Activated naive CD8-positive, alpha-beta T cell treated with anti-CD3 and anti-CD28 coated beads, Interleukin-2, amount 50 U/mL, for 16 hours (primary cell): Measurements from ENCODE around the gene IKZF5.

Source experiments
- DNase-seq: peaks from one replicate; pipeline ENCODE4 v3.0.0-alpha.2; 2020; ENCODE audit warnings: low read depth, low spot score

The IKZF5 gene, protein sequence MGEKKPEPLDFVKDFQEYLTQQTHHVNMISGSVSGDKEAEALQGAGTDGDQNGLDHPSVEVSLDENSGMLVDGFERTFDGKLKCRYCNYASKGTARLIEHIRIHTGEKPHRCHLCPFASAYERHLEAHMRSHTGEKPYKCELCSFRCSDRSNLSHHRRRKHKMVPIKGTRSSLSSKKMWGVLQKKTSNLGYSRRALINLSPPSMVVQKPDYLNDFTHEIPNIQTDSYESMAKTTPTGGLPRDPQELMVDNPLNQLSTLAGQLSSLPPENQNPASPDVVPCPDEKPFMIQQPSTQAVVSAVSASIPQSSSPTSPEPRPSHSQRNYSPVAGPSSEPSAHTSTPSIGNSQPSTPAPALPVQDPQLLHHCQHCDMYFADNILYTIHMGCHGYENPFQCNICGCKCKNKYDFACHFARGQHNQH

DNA sequence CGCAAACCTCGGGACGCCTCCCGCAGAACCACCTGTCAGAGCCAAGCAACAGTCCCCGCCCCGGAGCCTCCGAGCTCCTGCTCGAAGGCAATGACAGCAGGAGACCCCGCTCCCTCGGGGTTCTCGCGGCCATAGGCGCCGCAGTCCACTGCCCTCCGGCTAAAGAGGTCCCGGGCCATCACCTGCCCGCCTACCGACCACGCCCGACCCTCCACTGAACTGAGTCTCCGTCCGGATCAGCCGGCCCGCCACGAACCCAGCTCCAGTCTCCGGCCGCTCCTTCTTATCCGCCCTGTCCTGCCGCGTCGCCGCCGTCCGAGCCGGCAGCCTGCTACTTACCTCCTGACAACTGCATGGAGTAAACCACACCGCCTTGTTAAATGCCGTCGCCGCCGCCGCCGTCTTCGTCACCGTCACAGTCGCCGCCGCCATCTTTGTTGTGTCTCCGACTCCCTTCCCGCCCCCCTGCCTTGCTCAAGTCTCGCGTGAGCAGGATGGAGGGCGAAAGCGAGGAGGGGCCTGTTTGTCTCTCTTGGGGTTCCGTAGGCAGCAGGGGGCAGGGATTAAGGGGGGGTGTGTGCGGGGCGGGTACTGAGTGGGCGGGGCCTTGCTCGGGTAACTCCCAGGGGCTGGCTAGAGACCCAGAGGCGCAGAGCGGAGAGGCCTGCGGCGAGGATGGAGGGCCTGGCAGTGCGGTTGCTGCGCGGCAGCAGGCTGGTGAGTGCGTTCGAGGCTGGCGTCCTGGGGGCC lies at the start of gene IKZF5, which contains the start of gene ACADSB:
Gene IKZF5 (minus strand): TSS at position 441 of the 750 bp plus-strand sequence. CDS start 10,170 bp downstream, outside the sequence.
Gene ACADSB (plus strand): TSS at position 652 of the 750 bp plus-strand sequence. CDS start 24 bp downstream, at position 676.
- peak; percentile 86 for DNase-seq

DNA sequence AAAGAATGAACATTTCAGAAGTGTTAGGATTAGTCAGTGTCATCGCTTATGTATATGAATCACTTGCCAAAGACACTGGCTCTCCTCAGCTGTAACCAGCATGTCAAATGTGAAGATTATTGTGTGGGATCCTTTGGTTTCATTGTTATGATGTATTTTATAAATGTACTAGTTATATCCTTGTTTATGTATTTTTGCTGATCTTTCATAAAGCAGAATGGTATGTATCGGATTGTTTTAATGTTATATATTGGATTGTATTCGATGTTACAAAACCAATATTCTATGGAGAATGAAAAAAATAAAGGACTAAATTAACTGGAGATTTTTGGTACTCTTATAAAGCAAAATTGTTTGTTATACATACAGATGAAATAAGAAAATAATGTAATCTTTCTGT lies 49.4 kb upstream of the IKZF5 start:
- DNase-seq, result no peak

DNA sequence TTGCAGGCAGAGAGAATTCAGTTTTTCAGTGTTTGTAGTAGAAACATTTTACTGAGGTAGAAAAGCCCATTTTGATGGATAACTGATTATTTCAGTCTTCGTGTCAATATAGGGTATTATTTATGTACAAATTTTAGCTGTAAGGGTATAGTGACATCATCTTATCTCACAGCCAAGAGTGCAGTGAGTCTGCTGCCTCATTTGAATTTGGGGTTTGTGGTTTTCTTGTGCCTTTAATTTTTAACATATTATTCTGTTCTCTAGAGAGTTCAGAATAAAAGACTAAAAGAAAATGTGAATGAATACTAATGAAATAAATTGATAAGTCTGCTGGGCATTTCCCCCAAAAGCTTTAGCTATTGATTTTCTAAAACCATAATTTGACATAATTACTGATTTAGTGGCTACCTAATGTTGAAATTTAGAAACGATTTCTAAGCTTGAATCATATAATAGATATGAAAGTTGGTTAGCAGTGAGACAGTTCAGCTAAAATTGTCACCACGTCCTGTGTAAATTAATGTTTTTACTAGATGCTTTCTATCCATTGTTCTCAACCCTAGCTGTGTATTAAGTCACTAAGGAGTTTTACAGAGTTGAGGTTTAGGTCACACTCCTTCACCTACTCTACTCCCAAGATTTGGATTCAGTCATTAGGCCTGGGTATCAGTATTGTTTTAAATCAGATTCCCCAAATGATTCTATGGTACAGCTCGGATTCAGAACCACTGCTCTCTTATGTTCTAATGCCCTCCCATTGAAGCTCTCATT lies 37.6 kb upstream of the IKZF5 start:
- no peak for DNase-seq

DNA sequence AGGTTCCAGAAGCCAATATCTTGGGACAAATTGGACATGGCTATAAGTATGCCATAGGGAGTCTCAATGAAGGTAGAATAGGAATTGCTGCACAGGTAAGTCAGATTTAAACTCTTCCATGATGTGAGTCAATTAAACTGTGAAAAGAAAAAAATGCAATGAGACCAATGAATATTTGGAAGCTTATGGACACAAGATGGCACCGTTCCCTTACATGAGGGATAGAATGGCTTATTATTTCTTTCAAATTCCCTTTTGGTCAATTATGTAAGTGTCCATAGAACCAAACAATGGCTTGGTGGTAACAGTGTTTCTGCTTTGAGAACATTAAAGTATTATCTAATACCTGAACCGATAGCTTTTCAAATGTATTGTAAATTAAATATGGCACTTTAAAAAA lies 35.8 kb upstream of the IKZF5 start:
- DNase-seq, result no peak

DNA sequence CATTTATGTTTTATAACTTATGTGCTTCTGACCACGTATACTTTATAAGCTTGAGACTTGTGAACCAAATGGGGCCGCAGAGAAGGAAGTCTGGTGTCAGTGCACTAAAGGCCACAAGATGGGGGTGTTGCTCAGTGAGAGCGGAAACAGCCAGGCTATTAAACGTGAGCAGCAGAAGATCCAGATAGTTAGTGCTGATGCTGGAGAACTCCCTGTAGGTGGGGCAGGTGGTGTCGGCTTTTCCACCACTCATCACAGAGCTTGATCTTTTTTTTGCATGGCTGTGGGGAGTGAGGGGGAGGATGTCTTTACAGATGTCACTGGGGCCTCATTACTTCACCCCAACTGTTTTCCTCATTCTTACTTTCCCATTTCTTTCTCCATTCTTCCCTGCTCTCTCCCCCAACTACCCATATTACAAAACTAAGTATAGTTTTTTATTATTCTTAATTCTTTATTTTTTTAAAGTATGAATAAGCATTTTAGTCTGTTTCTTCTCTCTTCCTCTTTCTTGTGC lies 34.9 kb upstream of the IKZF5 start:
- DNase-seq, result no peak

DNA sequence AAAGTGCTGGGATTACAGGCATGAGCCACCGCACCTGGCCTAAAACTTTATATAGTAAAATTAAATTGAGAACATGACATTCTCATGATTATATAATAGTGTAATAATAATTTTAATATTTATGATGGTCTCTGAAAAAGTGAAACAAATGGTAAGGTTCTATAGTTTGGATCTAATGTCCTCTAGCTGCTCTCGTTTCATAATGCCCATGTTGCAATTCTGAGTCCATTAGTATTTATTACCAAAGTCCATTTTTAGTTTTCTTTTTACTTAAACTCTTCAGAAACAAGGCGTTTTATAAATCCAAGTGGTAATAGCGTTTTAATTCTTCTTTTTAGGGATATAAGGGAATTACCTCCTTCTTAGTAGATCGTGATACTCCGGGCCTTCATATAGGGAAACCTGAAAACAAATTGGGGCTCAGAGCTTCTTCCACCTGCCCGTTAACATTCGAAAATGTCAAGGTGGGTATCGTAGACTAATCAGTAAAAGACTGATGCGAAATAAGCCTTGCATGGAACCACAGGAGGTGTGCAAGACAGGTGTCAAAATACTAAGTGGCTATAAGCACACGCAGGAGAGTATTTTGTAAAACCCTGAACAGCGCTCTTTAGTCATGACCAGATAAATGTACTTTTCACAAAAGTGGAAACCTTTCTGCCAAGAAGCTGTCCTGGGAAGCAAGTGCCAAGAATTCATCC lies 34.3 kb upstream of the IKZF5 start:
- no peak for DNase-seq

DNA sequence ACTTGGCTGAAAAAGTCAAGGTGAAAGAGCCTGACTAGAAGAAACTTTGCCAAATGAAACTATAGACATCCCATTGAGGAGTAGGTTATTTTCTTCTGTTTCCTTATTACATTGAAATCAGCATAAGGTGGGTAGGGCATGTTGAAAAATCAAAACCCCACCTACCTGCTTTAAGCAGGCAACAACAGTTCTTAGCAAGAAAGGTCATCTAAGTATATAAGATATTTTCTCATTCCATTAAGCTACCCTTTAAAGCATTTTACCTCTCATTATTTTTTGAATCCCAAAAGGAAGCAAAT lies 31.0 kb upstream of the IKZF5 start:
- DNase-seq, result no peak

DNA sequence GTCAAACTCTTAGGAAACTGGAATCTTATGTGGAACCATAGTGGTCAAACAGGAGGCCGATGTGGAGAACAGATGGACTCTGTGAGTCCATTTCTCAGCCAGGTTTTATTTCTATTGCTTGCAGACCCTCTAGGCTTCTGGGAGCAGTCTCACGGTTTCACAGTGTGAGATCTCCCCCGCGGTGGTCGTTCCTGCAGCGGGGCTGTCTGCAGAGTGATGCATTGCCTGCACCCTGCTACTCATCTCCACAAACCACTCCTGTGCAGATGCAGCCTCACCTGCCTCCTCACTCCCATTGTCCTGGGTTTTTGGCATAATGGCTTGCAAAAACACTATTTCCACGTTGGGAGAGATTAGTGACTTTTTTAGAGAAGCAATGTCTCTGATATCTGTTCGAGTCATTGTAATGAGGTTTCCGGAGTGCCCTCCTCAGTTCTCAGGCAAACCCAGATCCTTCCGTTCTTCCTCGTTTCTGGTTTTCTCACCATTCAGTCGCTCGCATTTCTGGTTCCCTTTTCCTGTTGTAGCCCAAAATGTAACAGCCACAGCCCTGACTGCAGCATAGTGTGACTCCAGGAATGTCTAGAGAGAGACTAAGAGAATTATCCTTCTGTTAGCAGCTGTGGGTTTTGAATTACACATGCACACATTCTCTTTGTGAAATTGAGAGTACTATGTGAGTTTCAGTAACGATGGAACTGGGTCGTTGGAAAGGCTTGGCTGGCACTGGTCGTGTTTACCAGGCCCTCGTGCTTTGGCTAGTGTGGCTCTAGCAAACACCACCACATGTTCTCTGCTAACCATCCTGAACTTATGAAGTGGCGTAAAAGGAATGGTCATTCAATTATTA lies 30.4 kb upstream of the IKZF5 start:
- DNase-seq, result no peak

DNA sequence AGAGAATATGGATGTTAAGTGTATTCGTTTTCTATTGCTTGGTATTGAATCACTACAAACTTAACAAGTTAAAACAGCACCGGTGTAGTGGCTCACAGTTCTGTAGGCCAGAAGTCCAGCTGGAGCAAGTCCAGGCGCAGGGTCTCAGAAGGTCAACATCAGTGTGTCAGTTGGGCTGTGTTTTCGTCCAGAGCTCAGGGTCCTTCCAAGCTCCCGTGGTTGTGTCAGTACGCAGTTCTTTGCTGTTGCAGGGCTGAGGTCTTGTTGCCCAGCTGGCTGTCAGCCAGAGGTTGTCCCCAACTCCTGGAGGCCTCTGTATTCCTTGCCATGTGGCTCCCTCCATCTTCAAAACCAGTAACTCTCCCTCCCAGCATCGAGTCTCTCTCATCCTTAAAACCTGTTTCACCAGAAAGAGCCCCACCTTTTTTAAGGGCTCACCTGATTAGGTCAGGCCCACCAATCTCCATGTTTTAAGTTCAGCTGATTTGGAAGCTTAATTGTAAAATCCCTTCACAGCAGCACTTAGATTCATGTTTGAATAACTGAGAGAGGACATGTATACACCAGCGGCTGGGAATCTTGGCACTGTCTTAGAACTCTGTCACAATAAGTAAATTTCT lies 27.0 kb upstream of the IKZF5 start:
- no peak for DNase-seq

DNA sequence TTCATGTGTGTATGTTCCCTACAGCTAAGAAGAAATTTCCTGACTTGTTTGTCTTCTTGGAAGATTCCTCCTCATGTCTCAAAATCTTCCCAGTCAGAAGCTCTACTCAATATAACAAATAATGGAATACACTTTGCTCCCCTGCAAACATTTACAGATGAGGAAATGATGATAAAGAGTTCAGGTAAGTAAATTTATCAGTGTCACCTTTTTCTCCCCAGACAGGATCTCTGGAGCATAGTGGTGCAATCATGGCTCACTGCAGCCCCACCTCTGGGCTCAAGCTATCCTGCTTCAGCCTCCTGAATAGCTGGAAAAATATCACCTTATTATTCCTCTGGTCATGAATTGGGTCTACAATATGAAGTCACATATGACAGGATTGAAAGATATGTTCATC lies 25.7 kb upstream of the IKZF5 start:
- no peak for DNase-seq

DNA sequence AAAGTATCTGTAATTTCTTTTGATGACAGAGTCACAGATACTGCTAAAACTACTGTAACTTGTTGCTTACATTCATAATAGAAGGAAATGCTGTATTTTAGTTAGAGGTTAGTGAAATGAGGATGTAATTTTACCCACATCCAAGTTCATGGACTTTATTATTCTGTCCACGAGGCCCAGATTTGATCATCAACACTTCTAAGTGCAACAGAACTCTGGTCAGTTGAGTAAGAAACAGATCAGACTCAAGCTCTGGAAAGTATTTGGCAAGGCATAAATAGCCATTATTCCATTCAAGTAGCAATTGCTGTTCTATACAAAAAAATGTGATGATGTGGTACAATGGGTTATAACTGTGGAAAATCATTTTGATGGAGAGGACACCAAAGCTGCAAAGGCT lies 22.5 kb upstream of the IKZF5 start:
- no peak for DNase-seq

DNA sequence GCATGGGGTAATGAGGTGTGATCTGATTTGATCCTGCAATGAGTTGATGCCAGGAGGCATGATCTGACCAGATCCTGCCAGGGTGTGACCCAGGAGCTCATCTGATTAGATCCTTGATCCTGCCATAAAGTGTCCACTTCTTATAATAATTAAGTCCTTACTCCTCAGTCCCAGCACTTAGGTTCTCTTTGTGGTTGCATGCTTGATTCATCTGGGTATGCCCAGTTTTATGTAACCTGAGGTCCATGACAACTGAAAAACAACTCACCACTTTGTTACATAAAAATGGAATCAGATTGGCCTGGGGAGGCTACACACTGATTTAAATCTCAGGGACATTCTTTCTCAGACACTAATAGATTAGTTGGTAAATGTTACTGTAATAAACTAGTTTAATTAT lies 19.3 kb upstream of the IKZF5 start:
- DNase-seq, result no peak

DNA sequence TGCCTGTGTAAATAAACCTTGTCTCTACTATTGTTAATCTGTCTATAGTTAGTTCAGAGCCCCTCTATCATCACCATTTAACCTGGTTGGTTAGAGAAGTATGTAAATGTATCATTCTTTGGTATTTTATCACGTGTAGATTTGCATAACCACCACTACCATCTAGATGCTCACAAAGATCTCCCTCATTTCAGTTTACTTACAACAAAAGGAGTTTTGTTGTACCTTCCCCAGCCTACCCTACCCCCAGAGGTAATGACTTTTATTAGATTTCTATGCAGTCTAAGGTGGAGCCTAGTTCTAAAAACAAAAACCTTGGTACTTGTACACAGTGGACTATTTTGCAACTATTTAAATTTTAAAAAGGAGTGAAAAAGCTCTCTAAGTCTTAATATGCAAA lies 17.7 kb upstream of the IKZF5 start:
- no peak for DNase-seq

DNA sequence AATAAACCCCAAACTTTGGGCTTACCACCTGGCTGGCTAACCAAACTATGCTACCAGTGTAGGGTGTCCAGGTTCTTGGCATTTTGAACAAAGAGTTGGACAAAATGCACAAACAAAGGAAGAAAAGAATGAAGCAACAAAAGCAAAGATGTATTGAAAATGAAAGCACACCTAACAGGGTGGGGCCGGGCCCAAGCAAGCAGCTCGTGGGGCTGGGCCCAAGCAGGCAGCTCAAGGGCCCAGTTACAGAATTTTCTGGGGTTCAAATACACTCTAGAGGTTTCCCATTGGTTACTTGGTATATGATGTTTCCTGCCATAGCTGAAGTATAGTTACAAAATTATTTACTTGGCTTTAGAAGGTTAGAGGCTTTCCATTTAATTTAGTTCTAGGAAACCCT lies 15.9 kb upstream of the IKZF5 start:
- no peak for DNase-seq

DNA sequence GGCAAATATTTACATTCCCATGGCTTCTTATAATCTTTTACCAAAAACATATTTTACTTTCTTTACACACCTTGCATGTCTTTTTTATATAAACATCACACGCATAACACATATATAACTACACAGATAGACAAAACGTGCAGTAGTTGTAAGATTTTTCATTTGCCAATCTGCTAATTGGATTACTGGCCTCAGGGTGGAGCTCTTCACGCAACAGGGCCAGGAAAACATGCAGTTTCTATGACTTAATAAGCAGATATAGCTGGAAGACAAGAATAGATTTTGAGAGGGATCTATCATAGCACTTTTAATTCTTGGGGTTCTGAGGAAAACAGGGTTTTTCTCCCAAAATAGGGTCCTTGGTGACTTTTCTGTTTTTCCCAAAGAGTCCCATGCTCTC lies 12.9 kb upstream of the IKZF5 start:
- no peak for DNase-seq

DNA sequence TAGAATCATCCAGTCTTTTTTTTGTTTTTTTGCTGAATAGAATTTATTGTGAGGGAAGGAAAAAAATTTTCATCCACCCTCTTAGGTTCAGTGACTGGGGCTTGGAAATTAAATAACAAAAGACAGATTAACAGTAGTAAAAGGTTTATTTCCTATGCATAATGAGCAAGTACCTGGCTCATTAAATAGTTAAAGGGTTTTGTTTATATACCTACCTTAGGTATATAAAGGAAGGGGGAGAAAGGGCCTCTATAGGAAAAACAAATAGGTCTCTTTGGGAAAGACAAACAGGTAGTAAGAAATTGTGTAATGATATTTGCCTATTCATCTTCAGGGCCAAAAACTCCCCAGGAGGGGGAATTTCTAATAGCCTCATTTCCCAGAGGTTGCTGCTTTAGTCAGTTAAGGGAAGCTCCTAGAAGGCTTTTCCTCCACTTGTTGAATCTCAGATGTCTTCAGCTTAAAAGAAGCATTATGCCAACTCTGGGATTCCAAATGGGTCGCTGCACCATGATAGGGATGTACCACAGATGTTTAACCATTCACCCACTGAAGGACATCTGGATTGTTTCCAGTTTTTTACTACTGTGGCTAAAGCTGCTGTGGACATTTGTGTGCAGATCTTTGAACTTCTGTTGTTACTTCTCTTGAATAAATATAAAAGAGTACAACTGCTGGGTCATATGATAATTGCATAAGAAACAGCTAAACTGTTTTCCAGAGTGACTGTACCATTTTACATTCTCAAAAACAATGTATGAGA lies 11.5 kb upstream of the IKZF5 start:
- no peak for DNase-seq

DNA sequence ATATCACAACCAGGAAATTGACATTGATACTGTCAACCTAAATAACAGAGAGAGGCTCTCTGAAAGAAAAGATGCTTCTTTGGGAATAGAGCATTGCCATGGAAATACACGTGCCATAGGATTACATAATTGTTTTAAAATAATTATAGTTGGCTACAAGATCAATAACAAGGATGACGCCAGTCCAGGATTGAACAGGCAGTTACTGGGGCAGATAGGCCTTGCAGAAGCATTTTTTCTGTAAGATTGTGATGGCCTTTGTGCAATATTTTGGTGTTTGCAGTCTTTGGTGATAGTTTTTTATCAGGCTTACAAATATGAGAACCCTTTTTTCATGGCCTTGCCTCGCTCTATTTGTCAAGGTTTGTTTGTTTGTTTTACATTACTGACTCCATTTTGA lies 10.7 kb upstream of the IKZF5 start:
- DNase-seq, result no peak

DNA sequence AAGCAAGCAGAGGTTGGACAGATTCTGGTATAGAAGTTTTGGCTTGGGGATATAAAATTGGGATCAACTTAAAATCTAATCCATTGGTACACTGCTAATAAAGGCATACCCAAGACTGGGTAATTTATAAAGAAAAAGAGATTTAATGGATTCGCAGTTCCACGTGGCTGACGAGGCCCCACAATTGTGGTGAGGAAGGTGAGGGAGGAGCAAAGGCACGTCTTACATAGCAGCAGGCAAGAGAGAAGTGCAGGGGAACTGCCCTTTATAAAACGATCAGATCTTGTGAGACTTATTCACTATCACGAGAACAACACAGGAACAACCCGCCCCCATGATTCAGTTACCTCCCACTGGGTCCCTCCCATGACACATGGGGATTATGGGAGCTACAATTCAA lies 9.9 kb upstream of the IKZF5 start:
- no peak for DNase-seq

DNA sequence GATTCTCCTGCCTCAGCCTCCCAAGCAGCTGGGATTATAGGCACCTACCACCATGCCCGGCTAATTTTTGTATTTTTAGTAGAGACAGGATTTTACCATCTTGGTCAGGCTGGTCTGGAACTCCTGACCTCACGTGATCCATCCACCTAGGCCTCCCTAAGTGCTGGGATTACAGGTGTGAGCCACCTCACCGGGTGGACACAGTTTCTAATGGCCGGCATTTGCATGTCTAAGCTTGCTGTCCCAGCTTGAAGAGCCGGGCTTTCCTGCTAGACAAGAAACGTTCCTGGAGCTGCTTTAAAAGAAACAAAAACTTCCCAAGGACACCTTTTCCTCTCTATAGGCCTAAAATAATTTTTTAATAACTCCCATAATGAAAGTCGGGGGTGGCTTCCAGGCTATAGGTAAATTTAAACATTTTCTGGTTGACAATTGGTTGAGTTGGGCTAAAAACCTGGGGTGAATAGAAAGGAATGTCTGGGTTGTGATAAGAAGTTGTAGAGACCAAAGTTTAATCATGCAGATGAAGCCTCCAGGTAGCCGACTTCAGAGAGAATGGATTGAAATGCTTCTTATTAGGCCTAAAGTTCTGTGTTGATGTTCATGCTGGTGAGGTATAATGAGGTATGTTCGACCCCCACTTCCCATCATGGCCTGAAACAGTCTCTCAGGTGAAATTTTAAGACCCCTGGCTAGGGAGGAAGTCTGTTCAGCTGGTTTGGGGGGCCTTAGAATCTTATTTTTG lies 9.0 kb upstream of the IKZF5 start:
- DNase-seq, result no peak
